Hippocampal formation (tissue), 2 donors: Measurements from ENCODE around the gene EIF3A.
"Not testable (repeated sequence)": the region's sequence is repeated elsewhere in the genome, so short reads cannot be mapped to it uniquely, and the experiment has no call there.

Source experiments
- DNase-seq, 2 donors: peaks; one replicate each; lab custom pipeline; 2025; lab: John Stamatoyannopoulos, UW

Gene EIF3A, protein sequence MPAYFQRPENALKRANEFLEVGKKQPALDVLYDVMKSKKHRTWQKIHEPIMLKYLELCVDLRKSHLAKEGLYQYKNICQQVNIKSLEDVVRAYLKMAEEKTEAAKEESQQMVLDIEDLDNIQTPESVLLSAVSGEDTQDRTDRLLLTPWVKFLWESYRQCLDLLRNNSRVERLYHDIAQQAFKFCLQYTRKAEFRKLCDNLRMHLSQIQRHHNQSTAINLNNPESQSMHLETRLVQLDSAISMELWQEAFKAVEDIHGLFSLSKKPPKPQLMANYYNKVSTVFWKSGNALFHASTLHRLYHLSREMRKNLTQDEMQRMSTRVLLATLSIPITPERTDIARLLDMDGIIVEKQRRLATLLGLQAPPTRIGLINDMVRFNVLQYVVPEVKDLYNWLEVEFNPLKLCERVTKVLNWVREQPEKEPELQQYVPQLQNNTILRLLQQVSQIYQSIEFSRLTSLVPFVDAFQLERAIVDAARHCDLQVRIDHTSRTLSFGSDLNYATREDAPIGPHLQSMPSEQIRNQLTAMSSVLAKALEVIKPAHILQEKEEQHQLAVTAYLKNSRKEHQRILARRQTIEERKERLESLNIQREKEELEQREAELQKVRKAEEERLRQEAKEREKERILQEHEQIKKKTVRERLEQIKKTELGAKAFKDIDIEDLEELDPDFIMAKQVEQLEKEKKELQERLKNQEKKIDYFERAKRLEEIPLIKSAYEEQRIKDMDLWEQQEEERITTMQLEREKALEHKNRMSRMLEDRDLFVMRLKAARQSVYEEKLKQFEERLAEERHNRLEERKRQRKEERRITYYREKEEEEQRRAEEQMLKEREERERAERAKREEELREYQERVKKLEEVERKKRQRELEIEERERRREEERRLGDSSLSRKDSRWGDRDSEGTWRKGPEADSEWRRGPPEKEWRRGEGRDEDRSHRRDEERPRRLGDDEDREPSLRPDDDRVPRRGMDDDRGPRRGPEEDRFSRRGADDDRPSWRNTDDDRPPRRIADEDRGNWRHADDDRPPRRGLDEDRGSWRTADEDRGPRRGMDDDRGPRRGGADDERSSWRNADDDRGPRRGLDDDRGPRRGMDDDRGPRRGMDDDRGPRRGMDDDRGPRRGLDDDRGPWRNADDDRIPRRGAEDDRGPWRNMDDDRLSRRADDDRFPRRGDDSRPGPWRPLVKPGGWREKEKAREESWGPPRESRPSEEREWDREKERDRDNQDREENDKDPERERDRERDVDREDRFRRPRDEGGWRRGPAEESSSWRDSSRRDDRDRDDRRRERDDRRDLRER (N-terminal part only)

GRCh38 chr10:119080521-119081259, at the start of gene EIF3A:
EIF3A (minus strand) TSS chr10:119080817; CDS start chr10:119080676, 141 bp downstream.
- peak; percentile 76 to 89 for DNase-seq

GRCh38 chr10:119129721-119130120, 49.1 kb upstream of the EIF3A start:
- DNase-seq: no peak

DNA sequence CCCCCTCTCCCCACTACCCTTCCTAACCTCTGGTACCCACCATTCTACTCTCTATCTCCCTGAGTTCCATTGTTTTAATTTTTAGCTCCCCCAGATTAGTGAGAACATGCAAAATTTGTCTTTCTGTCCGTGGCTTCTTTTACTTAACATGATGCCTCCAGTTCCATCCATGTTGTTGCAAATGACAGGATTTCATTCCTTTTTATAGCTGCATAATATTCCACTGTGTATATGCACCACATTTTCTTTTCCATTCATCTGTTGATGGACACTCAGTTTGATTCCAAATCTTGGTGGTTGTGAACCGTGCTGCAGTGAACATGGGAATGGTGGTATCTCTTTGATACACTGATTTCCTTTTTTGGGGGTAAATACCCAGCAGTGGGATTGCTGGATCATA, 45.3 kb upstream of the EIF3A start:
- no peak for DNase-seq

DNA sequence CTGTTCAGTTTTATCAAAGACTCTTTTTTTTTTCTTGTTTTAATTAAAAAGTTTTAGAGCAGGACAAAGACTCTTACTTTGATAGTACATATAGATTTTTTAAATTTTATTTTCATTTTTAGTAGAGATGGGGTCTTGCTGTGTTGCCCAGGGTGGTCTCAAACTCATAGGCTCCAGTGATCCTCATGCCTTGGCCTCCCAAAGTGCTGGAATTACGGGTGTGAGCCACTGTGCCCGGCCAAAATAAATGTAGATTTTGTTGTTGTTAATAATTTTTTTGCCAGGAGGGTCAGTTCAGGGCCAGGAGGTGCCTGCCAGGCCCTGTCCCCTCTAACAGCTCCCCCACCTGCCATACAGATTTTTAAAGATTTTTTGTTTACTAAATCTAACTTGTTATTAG, 40.3 kb upstream of the EIF3A start:
- DNase-seq: no peak

DNA sequence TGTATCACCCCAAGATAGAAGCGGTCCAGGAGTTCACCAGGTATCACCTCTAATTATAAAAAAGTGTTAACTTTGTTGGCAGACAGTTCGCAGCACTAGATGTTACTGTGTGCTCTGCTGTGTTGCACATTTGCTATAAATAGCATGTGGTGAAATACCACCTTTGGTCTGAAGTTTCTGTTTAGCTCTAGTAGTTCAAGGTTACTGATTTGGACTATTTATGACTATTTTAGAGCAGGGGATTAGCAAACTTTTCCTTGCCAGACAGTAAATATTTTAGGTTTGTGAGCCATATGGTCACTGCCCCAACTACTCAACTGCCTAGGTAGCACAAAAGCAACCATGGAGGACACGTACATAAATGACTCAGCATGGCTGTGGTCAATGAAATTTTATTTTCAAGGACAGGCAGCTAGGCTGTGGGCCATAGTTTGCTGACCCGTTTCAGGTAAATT, 39.8 kb upstream of the EIF3A start:
- DNase-seq: no peak

DNA sequence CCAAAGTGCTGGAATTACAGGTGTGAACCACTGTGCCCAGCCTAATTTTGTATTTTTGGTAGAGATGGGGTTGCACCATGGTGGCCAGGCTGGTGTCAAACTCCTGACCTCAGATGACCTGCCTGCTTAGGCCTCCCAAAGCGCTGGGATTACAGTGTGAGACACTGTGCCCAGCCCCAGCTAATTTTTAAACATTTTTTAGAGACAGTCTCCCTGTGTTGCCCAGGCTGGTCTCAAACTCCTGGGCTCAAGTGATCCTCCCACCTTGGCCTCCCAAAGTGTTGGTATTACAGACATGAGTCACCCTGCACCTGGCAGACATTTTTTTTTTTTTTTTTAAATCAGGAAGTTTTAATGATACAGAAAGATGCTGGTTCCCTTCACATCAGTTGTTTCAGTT, 38.8 kb upstream of the EIF3A start:
- no peak for DNase-seq

- DNase-seq: no peak
Observed at GRCh38 chr10:119118231-119118630, 37.6 kb upstream of the EIF3A start.

DNA sequence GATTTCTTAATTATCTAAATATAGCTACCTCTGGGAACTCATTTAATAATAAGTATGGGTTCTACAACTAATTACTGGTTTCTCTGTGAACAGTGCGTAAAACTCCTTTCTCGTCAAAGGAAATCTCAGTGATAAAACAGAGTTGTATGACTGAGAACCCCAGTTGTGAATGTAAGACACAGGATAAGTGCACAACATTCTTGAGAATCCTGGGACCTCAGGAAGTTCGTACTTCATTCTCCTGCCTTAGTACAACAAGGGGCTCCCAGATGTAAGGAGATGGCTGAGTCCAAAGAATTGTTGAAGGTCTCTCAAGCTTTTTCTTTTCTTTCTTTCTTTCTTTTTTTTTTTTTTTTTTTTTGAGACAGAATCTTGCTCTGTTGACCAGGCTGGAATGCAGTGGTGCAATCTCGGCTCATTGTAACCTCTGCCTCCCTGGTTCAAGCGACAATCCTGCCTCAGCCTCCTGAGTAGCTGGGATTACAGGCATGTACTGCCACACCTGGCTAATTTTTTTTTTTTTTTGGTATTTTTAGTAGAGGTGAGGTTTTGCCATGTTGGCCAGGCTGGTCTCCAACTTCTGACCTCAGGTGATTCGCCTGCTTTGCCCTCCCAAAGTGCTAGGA, 35.8 kb upstream of the EIF3A start:
- DNase-seq: no peak

DNA sequence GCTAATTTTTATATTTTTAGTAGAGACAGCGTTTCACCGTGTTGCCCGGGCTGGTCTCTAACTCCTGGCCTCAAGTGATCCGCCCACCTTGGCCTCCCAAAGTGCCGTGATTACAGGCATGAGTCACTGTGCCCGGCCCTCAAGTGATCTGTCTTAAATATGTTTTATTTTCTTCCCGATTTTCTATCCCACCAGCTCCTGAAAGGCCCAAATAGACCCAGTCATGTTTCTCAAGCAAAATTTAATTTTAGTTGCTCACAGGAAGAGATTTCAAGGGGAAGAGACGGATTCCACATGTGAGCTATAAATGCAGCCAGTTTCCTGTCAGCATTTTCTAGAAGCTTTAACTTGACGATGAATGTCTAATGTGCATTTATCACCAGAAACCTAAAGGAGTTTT, 35.3 kb upstream of the EIF3A start:
- no peak for DNase-seq

GRCh38 chr10:119113751-119114732, 33.4 kb upstream of the EIF3A start:
- DNase-seq: no peak

- peak in 1 of 2 donors; percentile 20 for DNase-seq
Observed at GRCh38 chr10:119112056-119112455, 31.4 kb upstream of the EIF3A start.

DNA sequence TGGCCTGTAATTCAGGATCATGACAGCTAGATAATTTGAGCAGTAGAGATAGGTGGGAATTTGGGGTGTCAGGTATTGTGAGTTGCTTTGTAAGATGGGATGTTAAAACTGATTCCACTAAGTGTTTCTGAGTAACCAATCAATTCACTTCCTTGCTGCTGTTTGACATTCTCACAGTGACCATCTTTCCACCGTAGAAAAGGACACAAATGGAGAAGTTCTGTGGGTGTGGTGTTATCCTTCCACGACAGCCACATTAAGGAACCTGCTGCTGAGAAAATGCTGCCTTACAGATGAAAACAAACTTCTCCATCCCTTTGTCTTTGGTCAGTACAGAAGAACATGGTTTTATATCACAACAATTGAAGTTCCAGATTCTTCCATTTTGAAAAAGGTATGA, 27.2 kb upstream of the EIF3A start:
- not testable (repeated sequence) for DNase-seq

DNA sequence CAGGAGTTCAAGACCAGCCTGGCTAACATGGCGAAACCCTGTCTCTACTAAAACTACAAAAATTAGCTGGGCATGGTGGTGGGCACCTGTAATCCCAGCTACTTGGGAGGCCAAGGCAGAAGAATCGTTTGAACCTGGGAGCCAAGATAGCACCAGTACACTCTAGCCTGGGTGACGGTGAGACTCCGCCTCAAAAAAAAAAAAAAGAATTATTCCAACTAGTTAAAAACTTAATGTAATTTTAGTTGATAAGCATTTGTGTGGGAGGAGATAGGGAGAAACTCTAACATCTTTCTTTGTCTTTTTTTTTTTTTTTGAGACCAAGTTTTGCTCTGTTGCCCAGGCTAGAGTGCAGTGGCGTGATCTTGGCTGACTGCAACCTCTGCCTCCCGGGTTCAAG, 26.5 kb upstream of the EIF3A start:
- DNase-seq: not testable (repeated sequence)

DNA sequence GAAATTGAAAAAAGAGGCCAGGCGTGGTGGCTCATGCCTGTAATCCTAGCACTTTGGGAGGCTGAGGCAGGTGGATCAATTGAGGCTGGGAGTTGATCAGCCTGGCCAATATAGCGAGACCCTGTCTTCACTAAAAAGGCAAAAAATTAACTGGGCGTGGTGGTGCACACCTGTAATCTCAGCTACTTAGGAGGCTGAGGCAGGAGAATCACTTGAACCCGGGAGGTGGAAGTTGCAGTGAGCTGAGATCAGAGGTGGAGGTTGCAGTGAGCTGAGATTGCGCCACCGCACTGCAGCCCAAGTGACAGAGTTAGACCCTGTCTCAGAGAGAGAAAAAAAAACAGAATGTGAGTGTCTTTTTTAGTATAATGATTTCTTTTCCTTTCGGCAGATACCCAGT, 25.3 kb upstream of the EIF3A start:
- not testable (repeated sequence) for DNase-seq

GRCh38 chr10:119105155-119105554, 24.5 kb upstream of the EIF3A start:
- DNase-seq: no peak

- no peak for DNase-seq
Observed at GRCh38 chr10:119104654-119105015, 24.0 kb upstream of the EIF3A start.

DNA sequence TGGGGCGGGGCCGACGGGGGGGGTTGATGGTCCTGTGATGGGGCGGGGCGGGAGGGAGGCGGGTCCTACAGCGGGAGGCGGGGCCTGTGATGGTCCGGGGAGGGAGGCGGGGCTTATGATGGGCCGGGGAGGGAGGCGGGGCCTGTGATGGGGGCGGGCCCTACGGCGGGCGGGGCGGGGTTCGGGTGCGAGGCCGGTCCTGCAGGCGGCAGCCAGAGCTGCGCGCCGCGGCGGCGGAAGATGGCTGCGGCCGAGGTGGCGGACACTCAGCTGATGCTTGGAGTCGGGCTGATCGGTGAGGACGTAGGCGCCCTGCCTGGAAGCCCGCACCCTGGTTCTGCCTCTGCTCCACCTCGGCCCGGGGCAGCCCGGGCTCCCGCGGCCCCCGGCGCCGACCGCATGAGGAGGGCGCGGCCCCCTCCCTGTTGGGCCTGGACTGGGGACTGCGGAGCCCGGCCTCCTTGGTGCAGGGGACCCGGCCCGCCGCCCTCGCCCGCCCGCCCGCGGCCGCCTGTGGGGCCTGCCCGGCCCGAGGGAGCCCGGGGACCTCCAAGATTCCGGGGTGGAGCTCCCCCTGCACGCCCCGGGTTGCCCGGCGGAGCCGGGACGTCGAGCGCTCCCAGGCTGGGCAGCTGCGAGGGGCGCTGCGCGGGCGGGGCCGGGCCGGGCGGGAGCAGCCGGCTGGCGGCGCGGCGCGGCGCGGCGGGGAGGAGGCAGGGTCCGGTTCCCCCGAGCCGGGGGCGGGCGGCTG, 23.5 kb upstream of the EIF3A start, which contains the start of gene DENND10:
Gene DENND10, plus strand, starts transcription at position 211 of the 751 bp plus-strand sequence. Its CDS starts 30 bp downstream, at position 241.
- peak; percentile 76 to 88 for DNase-seq

DNA sequence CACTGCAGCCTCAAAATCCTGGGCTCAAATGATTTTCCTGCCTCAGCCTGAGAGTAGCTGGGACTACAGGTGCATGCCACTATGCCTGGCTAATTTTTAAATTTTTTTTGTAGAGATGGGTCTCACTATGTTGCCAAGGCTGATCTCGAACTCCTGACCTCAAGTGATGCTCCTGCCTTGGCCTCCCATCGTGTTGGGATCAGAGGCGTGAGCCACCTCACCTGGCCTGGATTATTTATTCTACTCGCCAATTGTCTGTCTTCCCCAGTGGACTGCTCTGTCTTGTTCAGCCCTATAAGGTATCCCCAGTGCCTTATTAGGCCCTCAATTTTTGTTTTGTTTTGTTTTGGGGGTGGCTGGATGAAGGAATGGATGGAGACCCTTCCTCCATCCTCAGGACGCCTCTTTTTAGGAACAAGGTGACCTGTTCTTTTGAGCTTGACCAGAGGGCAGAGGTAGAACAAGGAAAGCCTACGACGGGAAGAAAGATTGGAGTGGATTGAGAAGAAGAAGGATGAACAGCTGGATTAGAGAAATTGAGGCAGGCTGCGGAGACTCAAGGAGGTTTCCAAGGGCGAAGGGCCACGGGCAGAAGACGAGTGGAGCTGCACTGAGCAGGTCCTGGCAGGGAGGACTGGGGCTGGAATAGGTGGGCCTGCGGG, 22.8 kb upstream of the EIF3A start:
- DNase-seq: no peak
